Stomach smooth muscle (tissue), 2 donors: ENCODE data around the gene STARD6.

Source experiments
- H3K27ac ChIP-seq: one replicate; pipeline ENCODE4 v1.7.0; 2013; ENCODE audit warnings: mild to moderate bottlenecking, low read length, inconsistent platforms
- H3K27me3 ChIP-seq, 2 donors: one replicate each; pipeline ENCODE4 v1.7.0; 2013; ENCODE audit warnings: low read length in 2 of 2; ENCODE audit not compliant: insufficient read depth in 2 of 2, control insufficient read depth in 1 of 2
- H3K36me3 ChIP-seq, 2 donors: one replicate each; pipeline ENCODE4 v1.7.0; 2013; ENCODE audit warnings: low read length in 2 of 2; ENCODE audit not compliant: control insufficient read depth in 2 of 2, insufficient read depth in 2 of 2
- H3K4me1 ChIP-seq: one replicate; pipeline ENCODE4 v1.7.0; 2013; ENCODE audit warnings: low read length; ENCODE audit not compliant: control insufficient read depth, insufficient read depth
- H3K4me3 ChIP-seq, 2 donors: one replicate each; pipeline ENCODE4 v1.7.0; 2013; ENCODE audit warnings: low read length in 2 of 2
- H3K9ac ChIP-seq, 2 donors: one replicate each; pipeline ENCODE4 v1.7.0; 2013; ENCODE audit warnings: low read length in 2 of 2, mild to moderate bottlenecking in 1 of 2
- H3K9me3 ChIP-seq, 2 donors: one replicate each; pipeline ENCODE4 v1.7.0; 2013; ENCODE audit warnings: low read length in 2 of 2; ENCODE audit not compliant: control insufficient read depth in 2 of 2
- donor health status: healthy.
- donor health status: Pancreatic carcinoma.

Gene STARD6

GRCh38 chr18:54296062-54296461, 61.6 kb downstream of the STARD6 start:
- Histone ChIP-seq H3K4me1 (no peaks in the 10 kb centered on the region), H3K36me3 (peaks cover 2 to 23% of the 10 kb centered on the region in 2 donors), H3K4me3 (no peak overlapping the region), H3K27ac (no peak overlapping the region), H3K27me3 (no peaks in the 10 kb centered on the region), H3K9me3 (no peaks in the 10 kb centered on the region), H3K9ac (no peak overlapping the region)

GRCh38 chr18:54294274-54294673, 63.4 kb downstream of the STARD6 start:
- Histone ChIP-seq H3K4me3 (no peak overlapping the region), H3K9ac (no peak overlapping the region), H3K36me3 (peaks cover 2 to 26% of the 10 kb centered on the region in 2 donors), H3K4me1 (no peaks in the 10 kb centered on the region), H3K9me3 (no peaks in the 10 kb centered on the region), H3K27ac (no peak overlapping the region), H3K27me3 (no peaks in the 10 kb centered on the region)

- Histone ChIP-seq H3K27ac (no peak overlapping the region), H3K36me3 (peaks cover 22 to 28% of the 10 kb centered on the region in 2 donors), H3K9me3 (no peaks in the 10 kb centered on the region), H3K27me3 (no peaks in the 10 kb centered on the region), H3K4me3 (no peak overlapping the region), H3K4me1 (no peaks in the 10 kb centered on the region), H3K9ac (no peak overlapping the region)
Observed at GRCh38 chr18:54284981-54285785, 72.5 kb downstream of the STARD6 start.

GRCh38 chr18:54284535-54284934, 73.1 kb downstream of the STARD6 start:
- no peaks in the 10 kb centered on the region for H3K4me1 ChIP-seq
- H3K36me3 ChIP-seq, result peaks cover 23 to 27% of the 10 kb centered on the region in 2 donors
- H3K9me3 ChIP-seq, result no peaks in the 10 kb centered on the region
- H3K27me3 ChIP-seq, result no peaks in the 10 kb centered on the region
- no peak overlapping the region for H3K27ac ChIP-seq
- no peak overlapping the region for H3K4me3 ChIP-seq
- H3K9ac ChIP-seq, result no peak overlapping the region

- Histone ChIP-seq H3K36me3 (peaks cover 20 to 22% of the 10 kb centered on the region in 2 donors), H3K4me3 (no peak overlapping the region), H3K9me3 (no peaks in the 10 kb centered on the region), H3K9ac (no peak overlapping the region), H3K27ac (no peak overlapping the region), H3K4me1 (no peaks in the 10 kb centered on the region), H3K27me3 (no peaks in the 10 kb centered on the region)
Observed at GRCh38 chr18:54280220-54280569, 77.5 kb downstream of the STARD6 start.

- Histone ChIP-seq H3K9me3 (no peaks in the 10 kb centered on the region), H3K27me3 (no peaks in the 10 kb centered on the region), H3K9ac (no peak overlapping the region), H3K36me3 (peaks cover 18 to 23% of the 10 kb centered on the region in 2 donors), H3K4me1 (no peaks in the 10 kb centered on the region), H3K27ac (no peak overlapping the region), H3K4me3 (no peak overlapping the region)
Observed at GRCh38 chr18:54279477-54280219, 78.0 kb downstream of the STARD6 start.

- Histone ChIP-seq H3K27ac (no peak overlapping the region), H3K9me3 (no peaks in the 10 kb centered on the region), H3K9ac (no peak overlapping the region), H3K4me1 (no peaks in the 10 kb centered on the region), H3K4me3 (no peak overlapping the region), H3K36me3 (peaks cover 17 to 18% of the 10 kb centered on the region in 2 donors), H3K27me3 (no peaks in the 10 kb centered on the region)
Observed at GRCh38 chr18:54278615-54279014, 79.0 kb downstream of the STARD6 start.

- H3K4me3 ChIP-seq, result no peak overlapping the region
- H3K4me1 ChIP-seq, result no peaks in the 10 kb centered on the region
- H3K27me3 ChIP-seq, result no peaks in the 10 kb centered on the region
Observed at GRCh38 chr18:54277899-54278298, 79.8 kb downstream of the STARD6 start.

More at GRCh38 chr18:54277899-54278298, 79.8 kb downstream of the STARD6 start:
- no peak overlapping the region for H3K27ac ChIP-seq
- peaks cover 14% of the 10 kb centered on the region in 2 donors for H3K36me3 ChIP-seq
- H3K9me3 ChIP-seq, result no peaks in the 10 kb centered on the region
- no peak overlapping the region for H3K9ac ChIP-seq
